Endodermal cell (in vitro differentiated cells): Measurements from ENCODE around the gene ACTG2. TPM values are rescaled to one million over a fixed set of nuclear protein-coding genes. Genes with fewer than 3 reads are reported as not detected.

Experiments used
- DNase-seq: peaks from one replicate; pipeline ENCODE4 v3.0.0-alpha.2; 2017
- H3K27ac ChIP-seq: 2 replicates; pipeline ENCODE4 v1.5.1; 2013; ENCODE audit warnings: mild to moderate bottlenecking, low read depth, low read length, moderate library complexity
- H3K27me3 ChIP-seq: 2 replicates; pipeline ENCODE4 v1.6.1; 2013; ENCODE audit warnings: mild to moderate bottlenecking, low read length, moderate library complexity; ENCODE audit not compliant: insufficient read depth, control insufficient read depth, poor library complexity, severe bottlenecking
- H3K36me3 ChIP-seq: 2 replicates; pipeline ENCODE4 v1.7.0; 2013; ENCODE audit warnings: mild to moderate bottlenecking, low read length, moderate library complexity; ENCODE audit not compliant: control insufficient read depth, insufficient read depth
- H3K4me1 ChIP-seq: one replicate; pipeline ENCODE4 v1.7.0; 2013; ENCODE audit warnings: low read length; ENCODE audit not compliant: control insufficient read depth, insufficient read depth
- H3K4me3 ChIP-seq: 2 replicates; pipeline ENCODE4 v1.5.1; 2013; ENCODE audit warnings: mild to moderate bottlenecking, low read length, moderate library complexity
- H3K9ac ChIP-seq: 2 replicates; pipeline ENCODE4 v1.6.1; 2013; ENCODE audit warnings: mild to moderate bottlenecking, low read length, moderate library complexity; ENCODE audit not compliant: poor library complexity, severe bottlenecking; ENCODE audit errors: extremely low read depth
- H3K9me3 ChIP-seq: 2 replicates; pipeline ENCODE4 v1.6.1; 2013; ENCODE audit warnings: mild to moderate bottlenecking, low read length, moderate library complexity; ENCODE audit not compliant: control insufficient read depth
- H3K27ac Mint-ChIP-seq: 2 replicates; pipeline ENCODE4 v1.8.0; 2020; ENCODE audit warnings: mixed read lengths
- H3K27me3 Mint-ChIP-seq: 2 replicates; pipeline ENCODE4 v1.8.0; 2021; ENCODE audit warnings: mild to moderate bottlenecking, mixed read lengths; ENCODE audit not compliant: insufficient read depth
- H3K36me3 Mint-ChIP-seq: 2 replicates; pipeline ENCODE4 v1.8.0; 2020; ENCODE audit warnings: low read depth, mixed read lengths
- H3K4me1 Mint-ChIP-seq: 2 replicates; pipeline ENCODE4 v1.8.0; 2020; ENCODE audit warnings: mixed read lengths
- H3K4me3 Mint-ChIP-seq: 2 replicates; pipeline ENCODE4 v1.8.0; 2020; ENCODE audit warnings: mild to moderate bottlenecking, moderate library complexity, mixed read lengths
- H3K9me3 Mint-ChIP-seq: 2 replicates; pipeline ENCODE4 v1.8.0; 2020; ENCODE audit warnings: mild to moderate bottlenecking, mixed read lengths
- CTCF ChIP-seq: fragments of 200-600 bp; sonication (generic); conservative IDR thresholded peaks from 2 replicates; pipeline ENCODE4 v1.5.0; 2021; ENCODE audit warnings: antibody characterized with exemption, mild to moderate bottlenecking
- WGBS, 2 experiments: methylation state at CpG; one replicate each; pipeline versions ENCODE4 v1.1.5 to v1.1.7; 2013; ENCODE audit warnings: missing lambda C conversion rate in 2 of 2, mixed read lengths in 1 of 2; ENCODE audit not compliant: insufficient coverage in 1 of 2, insufficient read length in 1 of 2; 5-methylcytosine and 5-hydroxymethylcytosine counted together
- total RNA-seq, 2 donors: library from RNA; stranded (reverse); fragmentation: NEBNext Ultra II Directional in 1 of 2; extraction: Animal tissue kit (Norgen Biotek cat#: 25700) in 1 of 2; gene quantifications; 2 replicates in 1 of 2; 3 replicates in 1 of 2; pipeline ENCODE4 v1.2.1, GENCODE V29; 2021

ACTG2 gene
- total RNA-seq, 2 donors from 2014 or later, result 1.5 to 1.6 TPM

- H3K4me1 Mint-ChIP-seq, result no peaks in the 10 kb centered on the region
- Histone ChIP-seq H3K27me3 (no peaks in the 10 kb centered on the region), H3K36me3 (no peaks in the 10 kb centered on the region)
These were observed 4.4 kb upstream of the ACTG2 start for GRCh38 chr2:73888388-73888787.

DNA sequence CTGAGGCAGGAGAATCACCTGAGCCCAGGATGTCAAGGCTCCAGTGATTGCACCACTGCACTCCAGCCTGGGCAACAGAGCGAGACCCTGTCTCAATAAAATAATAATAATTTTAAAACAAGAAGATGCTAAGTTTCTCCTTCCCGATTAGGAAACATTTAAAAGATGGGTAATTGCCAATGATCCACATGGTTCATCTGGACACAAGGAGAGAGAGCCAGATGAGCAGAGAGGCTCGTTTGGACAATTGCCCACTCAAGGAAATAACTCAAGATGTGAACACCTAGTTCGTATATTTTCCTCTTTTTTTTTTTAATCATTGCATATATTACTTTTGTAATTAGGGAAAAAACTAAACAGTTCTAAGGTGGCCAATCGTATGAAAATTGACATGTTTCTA is 3.6 kb upstream of the ACTG2 start:
- no peak for TF ChIP-seq CTCF
- no peak for DNase-seq

More at GRCh38 chr2:73888388-73888787, 4.4 kb upstream of the ACTG2 start:
- Mint-ChIP-seq H3K36me3 (no peaks in the 10 kb centered on the region), H3K4me3 (no peak overlapping the region), H3K27ac (no peak overlapping the region), H3K9me3 (no peaks in the 10 kb centered on the region), H3K27me3 (peaks cover 3% of the 10 kb centered on the region)
- WGBS, 2 experiments, result 64% methylated on average over 1 of the region's 2 CpGs; no CpG with 5 or more reads in 1 of the 2 experiments
- no peak overlapping the region for H3K9ac ChIP-seq
- no peak overlapping the region for H3K27ac ChIP-seq
- H3K9me3 ChIP-seq, result no peaks in the 10 kb centered on the region
- no peak for DNase-seq
- H3K4me3 ChIP-seq, result no peak overlapping the region
- H3K4me1 ChIP-seq, result no peaks in the 10 kb centered on the region
- no peak for TF ChIP-seq CTCF

DNA sequence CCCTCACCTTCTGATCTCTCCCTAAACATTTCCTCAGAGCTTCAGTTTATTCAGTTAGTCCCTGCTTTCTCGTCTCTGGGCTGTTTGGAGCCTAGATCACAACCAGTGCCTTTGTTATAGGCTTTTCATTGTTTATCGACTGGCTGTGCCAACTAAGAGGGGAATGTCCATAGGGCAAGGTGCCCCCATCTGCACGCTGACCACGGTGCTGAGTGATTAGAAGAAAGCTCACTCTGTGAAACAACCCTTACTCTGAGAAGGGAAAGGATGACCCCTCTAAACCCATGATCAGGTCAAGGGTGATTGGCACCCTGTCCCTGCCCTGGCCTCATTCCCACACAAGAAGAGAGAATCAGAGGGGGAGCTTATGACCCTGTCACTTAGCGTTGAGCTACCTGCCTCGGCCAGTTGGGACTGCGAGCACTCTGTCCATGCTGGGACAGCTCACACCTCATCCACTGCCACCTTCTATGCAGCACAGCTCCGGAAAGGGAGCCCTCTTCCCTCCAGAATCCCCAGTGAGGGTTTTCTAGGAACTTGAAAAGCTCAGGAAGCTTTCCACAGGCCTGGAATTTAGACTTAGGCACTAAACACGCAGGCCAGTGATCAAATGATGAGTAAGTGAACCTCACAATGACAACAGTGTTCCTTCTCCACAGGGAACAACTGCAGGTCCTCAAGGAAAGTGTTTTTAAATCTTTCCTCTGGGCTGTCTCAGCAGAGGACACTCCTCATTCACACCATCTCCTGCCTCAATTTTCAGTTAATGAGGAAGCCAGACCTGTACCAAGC is 2.3 kb upstream of the ACTG2 start:
- DNase-seq, result no peak
- Mint-ChIP-seq H3K4me3 (no peak overlapping the region), H3K4me1 (no peaks in the 10 kb centered on the region), H3K27ac (no peak overlapping the region), H3K36me3 (no peaks in the 10 kb centered on the region), H3K9me3 (no peaks in the 10 kb centered on the region), H3K27me3 (peaks cover 3% of the 10 kb centered on the region)
- no peak for TF ChIP-seq CTCF
- Histone ChIP-seq H3K9me3 (no peaks in the 10 kb centered on the region), H3K27ac (no peak overlapping the region), H3K9ac (no peak overlapping the region), H3K27me3 (no peaks in the 10 kb centered on the region), H3K4me1 (no peaks in the 10 kb centered on the region), H3K36me3 (no peaks in the 10 kb centered on the region), H3K4me3 (no peak overlapping the region)
- WGBS, 2 experiments, result 82 to 83% methylated on average over 4 to 9 of the region's 9 CpGs

More for the DNA sequence above, 3.6 kb upstream of the ACTG2 start:
- Histone ChIP-seq H3K36me3 (no peaks in the 10 kb centered on the region), H3K27me3 (no peaks in the 10 kb centered on the region), H3K4me3 (no peak overlapping the region), H3K9ac (no peak overlapping the region), H3K4me1 (no peaks in the 10 kb centered on the region), H3K27ac (no peak overlapping the region), H3K9me3 (no peaks in the 10 kb centered on the region)
- Mint-ChIP-seq H3K4me1 (no peaks in the 10 kb centered on the region), H3K27ac (no peak overlapping the region), H3K36me3 (no peaks in the 10 kb centered on the region), H3K4me3 (no peak overlapping the region), H3K27me3 (peaks cover 3% of the 10 kb centered on the region), H3K9me3 (no peaks in the 10 kb centered on the region)
- 82 to 90% methylated on average over 2 of the region's 5 CpGs for WGBS, 2 experiments
